GM19463 (cell line): ENCODE data around the gene NPM1.

Source experiments
- ATAC-seq: cut with Tn5 transposase; IDR thresholded peaks from one replicate; pipeline ENCODE4 v1.9.1; 2021; ENCODE audit warnings: mild to moderate bottlenecking, moderate library complexity; ENCODE audit not compliant: unreplicated experiment

The NPM1 gene

DNA sequence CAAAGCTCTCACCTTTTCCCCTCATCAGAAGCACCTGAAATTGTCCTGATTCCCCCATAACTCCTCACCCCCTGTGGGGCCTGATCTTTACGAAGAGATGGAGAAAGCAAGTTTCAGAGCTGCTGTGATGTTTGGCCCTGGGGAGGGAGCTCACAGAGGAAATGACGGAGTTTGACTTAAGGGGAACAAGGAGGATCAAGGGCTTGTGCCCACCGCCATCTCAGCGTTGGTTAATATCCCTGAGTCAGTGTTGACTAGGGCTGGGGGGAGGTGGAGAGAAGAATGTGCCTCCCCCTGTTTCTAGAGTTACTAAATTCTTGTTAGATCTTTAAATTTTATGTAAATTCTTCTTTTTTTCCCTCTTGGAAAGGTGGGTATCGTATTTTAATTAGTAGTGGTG is 59.6 kb downstream of the NPM1 start:
- no peak for ATAC-seq

GRCh38 chr5:171449426-171449825 is 61.8 kb downstream of the NPM1 start:
- ATAC-seq, result no peak

DNA sequence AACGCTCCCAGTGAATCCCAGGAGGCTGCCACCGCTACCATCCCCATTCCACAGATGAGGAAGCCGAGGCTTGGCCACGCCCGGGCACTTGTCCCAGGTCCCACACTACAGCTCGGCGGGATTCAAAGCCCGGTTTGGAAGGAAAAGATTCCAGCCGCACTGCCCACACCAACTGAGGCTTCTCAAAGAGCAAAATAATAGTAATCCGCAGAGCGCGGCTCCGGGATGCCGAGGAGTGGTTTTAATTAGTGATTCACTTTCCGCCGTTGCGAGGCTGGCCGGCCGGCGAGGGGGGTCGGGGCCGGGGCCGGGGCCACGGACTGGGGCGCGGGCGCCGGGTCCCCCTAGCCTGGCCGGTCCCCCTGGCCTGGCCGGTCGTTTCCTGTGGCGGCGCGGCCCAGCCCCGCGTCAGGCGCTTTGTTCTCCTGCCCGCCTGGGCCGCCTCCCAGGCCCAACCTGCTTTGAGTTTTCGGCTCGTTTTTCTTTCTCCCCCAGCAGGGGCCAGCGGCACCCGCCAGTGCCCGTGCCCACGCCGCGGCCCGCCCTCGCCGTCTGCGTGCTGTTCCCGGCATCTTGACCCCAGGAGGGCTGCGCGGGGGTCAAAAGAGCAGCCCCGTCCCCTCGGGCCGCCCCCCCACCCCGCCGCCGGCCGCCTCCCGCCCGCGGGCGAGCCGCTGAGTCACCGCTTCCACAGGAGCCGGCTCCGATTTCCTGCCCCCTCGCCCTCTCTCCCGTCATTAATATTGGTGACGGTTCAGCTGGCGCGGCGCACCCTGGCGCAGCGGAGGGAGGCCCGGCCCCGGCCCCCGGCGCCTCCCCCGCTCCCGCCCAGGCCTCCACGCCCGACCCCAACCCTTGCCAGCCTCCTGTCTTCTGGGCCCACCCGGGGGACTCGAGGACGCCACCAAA is 63.0 kb downstream of the NPM1 start:
- no peak for ATAC-seq

- no peak for ATAC-seq
Observed at GRCh38 chr5:171451421-171451820, 63.8 kb downstream of the NPM1 start.

GRCh38 chr5:171453056-171453725 is 65.5 kb downstream of the NPM1 start:
- ATAC-seq, result no peak

DNA sequence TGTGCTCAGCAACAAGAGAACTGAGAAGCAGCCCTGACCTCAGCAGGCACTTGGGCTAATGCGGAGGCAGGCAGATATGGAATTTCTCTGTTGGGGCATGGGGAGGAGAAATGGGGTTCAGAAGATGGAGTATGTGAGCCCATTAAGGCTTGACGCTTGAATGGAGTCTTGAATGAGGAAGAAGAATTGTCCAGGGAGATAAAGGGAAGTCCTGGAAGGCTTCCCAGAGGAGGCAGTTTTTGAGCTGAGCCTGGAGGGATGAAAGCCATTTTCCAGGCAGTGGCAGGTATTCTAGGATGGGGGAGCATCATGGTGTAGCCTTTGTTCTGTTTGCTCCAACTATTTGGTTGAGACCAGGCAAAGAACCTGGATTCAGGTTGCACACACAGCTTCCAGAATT is 66.3 kb downstream of the NPM1 start:
- no peak for ATAC-seq

- ATAC-seq, result no peak
Observed at GRCh38 chr5:171454549-171454948, 66.9 kb downstream of the NPM1 start.

DNA sequence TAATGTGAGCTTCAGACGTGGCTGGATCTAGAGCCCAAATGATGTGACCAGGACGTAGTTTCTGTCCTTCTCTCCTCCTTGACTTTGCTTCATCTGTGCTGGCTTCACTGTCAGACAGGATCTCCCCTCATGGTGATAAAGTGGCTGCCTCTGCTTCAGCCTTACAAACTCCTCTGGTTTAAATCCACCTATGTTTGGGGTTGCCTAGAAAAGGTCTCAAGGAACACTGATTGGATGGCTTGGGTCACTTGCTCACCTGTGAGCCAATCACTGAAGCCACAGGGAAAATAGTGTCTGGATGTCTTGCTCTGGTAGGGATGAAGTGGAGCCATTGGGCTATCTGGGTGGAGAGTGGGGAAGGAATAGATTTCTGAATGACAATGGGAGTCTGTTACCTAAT is 67.9 kb downstream of the NPM1 start:
- ATAC-seq, result no peak

GRCh38 chr5:171457208-171457981 is 69.7 kb downstream of the NPM1 start:
- no peak for ATAC-seq

GRCh38 chr5:171459839-171460238 is 72.2 kb downstream of the NPM1 start:
- ATAC-seq, result no peak
